ENCODE measurements around the gene TBX1. TPM values are rescaled to one million over a fixed set of nuclear protein-coding genes. Genes with fewer than 3 reads are reported as not detected.

Gene TBX1
- total and polyA plus RNA-seq, 2 of the 13 experiments (the other 11 are each of a cell fraction or from before 2014, with no cell fraction given): not detected

DNA sequence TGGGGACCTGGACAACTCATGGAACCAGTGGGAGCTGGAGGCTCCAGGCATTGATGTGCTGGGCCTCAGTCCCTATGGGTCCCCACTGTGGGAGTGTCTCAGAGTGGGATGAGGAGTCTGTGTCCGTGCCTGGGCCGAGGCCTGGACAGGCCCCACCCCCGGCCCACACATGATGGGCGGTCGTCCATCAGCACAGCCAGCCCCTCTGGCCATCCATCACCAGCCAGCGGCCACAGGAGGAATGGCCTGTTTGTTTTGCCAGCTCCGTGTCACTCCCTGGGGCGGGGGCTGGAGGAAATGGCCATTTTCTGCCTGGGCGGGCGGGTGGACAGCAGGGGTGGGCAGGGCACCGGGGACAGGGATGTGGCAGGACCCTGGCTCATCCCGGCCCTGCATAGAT lies 13.0 kb upstream of the TBX1 start:
- POLR2A ChIA-PET: no interaction called here
- H3K79me2 ChIP-seq (ENCODE audit: insufficient read depth, low read length): no peaks in the 10 kb centered on the region
- no peak overlapping the region for H3K4me3 ChIP-seq (replicated peaks in 1 of 3; ENCODE audit: insufficient read depth in 1 of 3, low read depth in 2 of 3, low read length in 3 of 3)
- FAIRE-seq (no peak), DNase-seq (ENCODE audit: low spot score) (no peak), ATAC-seq (no peak)
- H3K9me3 ChIP-seq (ENCODE audit: low read length): no peaks in the 10 kb centered on the region
- no peaks in the 10 kb centered on the region for H3K36me3 ChIP-seq (replicated peaks in 1 of 2; ENCODE audit: control insufficient read depth in 1 of 2, insufficient read depth in 2 of 2, low read length in 2 of 2)
- peaks cover 26 to 94% of the 10 kb centered on the region in 2 experiments; a peak in 4 of 5 replicates for H3K27me3 ChIP-seq (ENCODE audit: control insufficient read depth in 1 of 2, insufficient read depth in 2 of 2, low read length in 2 of 2)
- H3K9ac ChIP-seq (ENCODE audit: insufficient read depth, low read depth, low read length): no peak overlapping the region
- intact Hi-C loops (cut with micrococcal nuclease; ENCODE audit: unreplicated experiment) (no loop called here), in situ Hi-C loops (cut with HindIII; ENCODE audit: extremely low pct_ligation_motif_present, low pct_unique_long_range_greater_than_20kb) (no loop called here)
- WGBS (ENCODE audit: low lambda C conversion rate): 0% methylated on average over 2 of the region's 12 CpGs
- no peak overlapping the region for H3K27ac ChIP-seq (ENCODE audit: extremely low read length, insufficient read depth, low read length)
- no peak overlapping the region for H2AFZ ChIP-seq (ENCODE audit: low read length)
- H4K20me1 ChIP-seq (ENCODE audit: insufficient read depth, low read length): no peaks in the 10 kb centered on the region
- H3K4me1 ChIP-seq (ENCODE audit: insufficient read depth, low read length): 0 out of 2 replicates have a peak, but pooled peaks cover 6% of the 10 kb centered on the region
- BruUV-seq (replicated peaks): no TSS peak
- CTCF ChIA-PET (ENCODE audit: low intra/inter-chr PET ratio, low total read pairs): no interaction called here
- TF ChIP-seq, protein P1, sequence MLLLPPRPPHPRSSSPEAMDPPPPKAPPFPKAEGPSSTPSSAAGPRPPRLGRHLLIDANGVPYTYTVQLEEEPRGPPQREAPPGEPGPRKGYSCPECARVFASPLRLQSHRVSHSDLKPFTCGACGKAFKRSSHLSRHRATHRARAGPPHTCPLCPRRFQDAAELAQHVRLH (CRISPR knock-in tag; IDR thresholded peaks at IDR 0.05; ENCODE audit: borderline replicate concordance, low read depth): no peak
- TF ChIP-seq ZNF530 (CRISPR knock-in tag; IDR thresholded peaks at IDR 0.05; ENCODE audit: low read depth): no peak
- TF ChIP-seq ZHX1 (CRISPR knock-in tag; IDR thresholded peaks at IDR 0.05; ENCODE audit: low read depth): no peak
- TF ChIP-seq MAZ (IDR thresholded peaks at IDR 0.05; ENCODE audit: borderline replicate concordance, low read depth, low read length): no peak
- TF ChIP-seq MAZ (CRISPR knock-in tag; IDR thresholded peaks at IDR 0.05; ENCODE audit: low read depth): no peak
- no peak for TF ChIP-seq SALL1 (CRISPR knock-in tag; IDR thresholded peaks at IDR 0.05)
- no peak for TF ChIP-seq ZFYVE20 (CRISPR knock-in tag; IDR thresholded peaks at IDR 0.05; ENCODE audit: borderline replicate concordance, low read depth)
- TF ChIP-seq, protein P2, sequence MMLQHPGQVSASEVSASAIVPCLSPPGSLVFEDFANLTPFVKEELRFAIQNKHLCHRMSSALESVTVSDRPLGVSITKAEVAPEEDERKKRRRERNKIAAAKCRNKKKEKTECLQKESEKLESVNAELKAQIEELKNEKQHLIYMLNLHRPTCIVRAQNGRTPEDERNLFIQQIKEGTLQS (CRISPR knock-in tag; IDR thresholded peaks at IDR 0.05): no peak
- TF ChIP-seq RCOR2 (CRISPR knock-in tag; IDR thresholded peaks at IDR 0.05): no peak
- no peak for TF ChIP-seq TBL1XR1 (IDR thresholded peaks at IDR 0.05; ENCODE audit: borderline replicate concordance, low read length, partially characterized antibody)
- TF ChIP-seq HNRNPK (IDR thresholded peaks at IDR 0.05; ENCODE audit: low read depth, low read length, poor library complexity, severe bottlenecking): no peak
- no peak for TF ChIP-seq SYNCRIP (IDR thresholded peaks at IDR 0.05; ENCODE audit: insufficient read depth, low read depth, low read length)
- no peak for TF ChIP-seq SETDB1 (CRISPR knock-in tag; IDR thresholded peaks at IDR 0.05; ENCODE audit: borderline replicate concordance)
- no peak for TF ChIP-seq ZUFSP (CRISPR knock-in tag; IDR thresholded peaks at IDR 0.05; ENCODE audit: borderline replicate concordance)
- TF ChIP-seq PBX3 (CRISPR knock-in tag; IDR thresholded peaks at IDR 0.05; ENCODE audit: borderline replicate concordance): no peak
- no peak for TF ChIP-seq ZNF136 (CRISPR knock-in tag; IDR thresholded peaks at IDR 0.05; ENCODE audit: low read depth)
- no peak for TF ChIP-seq TIGD3 (CRISPR knock-in tag; IDR thresholded peaks at IDR 0.05; ENCODE audit: borderline replicate concordance)
- H3K4me2 ChIP-seq (ENCODE audit: low read depth, low read length): no peak overlapping the region
